HepG2 (cell line): ENCODE data around the gene NELL1. TPM values are rescaled to one million over a fixed set of nuclear protein-coding genes. Genes with fewer than 3 reads are reported as not detected.

Experiments
- ATAC-seq: fragments of 200-7000 bp; cut with Tn5 transposase; 3 replicates; pipeline ENCODE4 v1.9.1; 2020; ENCODE audit warnings: mild to moderate bottlenecking, moderate library complexity
- BruUV-seq: library from RNA; stranded (reverse); fragments of 400-500 nt; replicated peaks from 2 replicates; lab custom pipeline; 2021; lab: Mats Ljungman, UMichigan
- CTCF ChIA-PET: fragments of 300-600 bp; formaldehyde crosslinking; extraction: SDS; loops from one replicate; lab custom pipeline; 2021; ENCODE audit warnings: low total read pairs, inconsistent platforms, low intra/inter-chr PET ratio; lab: Yijun Ruan, JAX
- POLR2A ChIA-PET: fragments of 350-600 bp; sonication (Branson Sonifier 250); formaldehyde crosslinking; loops from one replicate; lab custom pipeline; 2020; ENCODE audit warnings: antibody characterized with exemption, inconsistent platforms; lab: Yijun Ruan, JAX
- DNase-seq: peaks from one replicate; pipeline ENCODE4 v3.0.0-alpha.2; 2015; ENCODE audit warnings: low spot score
- FAIRE-seq: peaks from 3 replicates; lab custom pipeline; 2011; peaks lifted over from hg19 to GRCh38; lab: Jason Lieb, UNC
- H2AFZ ChIP-seq: one replicate; pipeline ENCODE4 v1.6.1; 2011; ENCODE audit warnings: low read length, inconsistent platforms
- H3K27ac ChIP-seq: fragments of 300-600 bp; 3 replicates; pipeline ENCODE4 v1.8.0; 2011; ENCODE audit warnings: mixed run types, mild to moderate bottlenecking, mixed read lengths, low read length, inconsistent platforms; ENCODE audit not compliant: insufficient read depth; ENCODE audit errors: extremely low read length
- H3K27me3 ChIP-seq, 2 experiments: fragments of 200-600 bp in 1 of 2; 2 replicates in 1 of 2; 3 replicates in 1 of 2; pipeline versions ENCODE4 v1.6.0 to v1.8.0; 2011; ENCODE audit warnings: low read length in 2 of 2, mild to moderate bottlenecking in 2 of 2, moderate library complexity in 2 of 2, inconsistent platforms in 1 of 2; ENCODE audit not compliant: insufficient read depth in 2 of 2, control insufficient read depth in 1 of 2
- H3K36me3 ChIP-seq, 2 experiments: fragments of 200-600 bp in 1 of 2; replicated peaks in 1 of 2; 2 replicates in 1 of 2; 3 replicates in 1 of 2; pipeline versions ENCODE4 v1.5.1 to v1.8.0; 2011; ENCODE audit warnings: low read length in 2 of 2, inconsistent platforms in 1 of 2; ENCODE audit not compliant: insufficient read depth in 2 of 2, control insufficient read depth in 1 of 2
- H3K4me1 ChIP-seq: 2 replicates; pipeline ENCODE4 v1.5.1; 2012; ENCODE audit warnings: low read length, inconsistent platforms; ENCODE audit not compliant: insufficient read depth
- H3K4me2 ChIP-seq: 2 replicates; pipeline ENCODE4 v1.6.0; 2011; ENCODE audit warnings: low read depth, low read length, inconsistent platforms
- H3K4me3 ChIP-seq, 3 experiments: fragments of 200-600 bp in 1 of 3; sonication (generic), shearing (Covaris generic) in 1 of 3; replicated peaks in 1 of 3; 2 replicates each; pipeline ENCODE4 v1.5.1; 2011 to 2016; ENCODE audit warnings: low read length in 3 of 3, inconsistent platforms in 2 of 3, low read depth in 2 of 3, mild to moderate bottlenecking in 2 of 3, control low read depth in 1 of 3, mixed read lengths in 1 of 3; ENCODE audit not compliant: insufficient read depth in 1 of 3
- H3K79me2 ChIP-seq: one replicate; pipeline ENCODE4 v1.6.1; 2011; ENCODE audit warnings: low read length, inconsistent platforms; ENCODE audit not compliant: insufficient read depth
- H3K9ac ChIP-seq: 2 replicates; pipeline ENCODE4 v1.6.0; 2011; ENCODE audit warnings: mild to moderate bottlenecking, low read depth, low read length, inconsistent platforms; ENCODE audit not compliant: insufficient read depth
- H3K9me3 ChIP-seq: 2 replicates; pipeline ENCODE4 v1.5.1; 2012; ENCODE audit warnings: mild to moderate bottlenecking, low read length
- H4K20me1 ChIP-seq: 2 replicates; pipeline ENCODE4 v1.6.0; 2011; ENCODE audit warnings: inconsistent platforms, mild to moderate bottlenecking, low read length, moderate library complexity; ENCODE audit not compliant: insufficient read depth
- EZH2 ChIP-seq: conservative IDR thresholded peaks from 2 replicates; pipeline ENCODE4 v1.6.1; 2012; ENCODE audit warnings: mild to moderate bottlenecking, low read depth, low read length, moderate library complexity
- GTF3A ChIP-seq: sonication (generic); formaldehyde crosslinking; conservative IDR thresholded peaks from 2 replicates; pipeline ENCODE4 v1.4.0; 2020; ENCODE audit warnings: mild to moderate bottlenecking, missing genetic modification reagents
- HHEX ChIP-seq: IDR thresholded peaks from 2 replicates; pipeline ENCODE4 v1.6.1; 2016; ENCODE audit warnings: control low read depth
- HNF4G ChIP-seq, 2 experiments: sonication (generic) in 1 of 2; formaldehyde crosslinking in 1 of 2; IDR thresholded peaks; 2 replicates each; pipeline versions ENCODE4 v1.4.0 to v1.6.1; 2011 to 2020; ENCODE audit warnings: borderline replicate concordance in 2 of 2, low read depth in 2 of 2, mild to moderate bottlenecking in 2 of 2, low read length in 1 of 2, missing genetic modification reagents in 1 of 2, moderate library complexity in 1 of 2
- MBNL3 ChIP-seq: fragments of 250-450 bp; sonication (Bioruptor Pico); conservative IDR thresholded peaks from 2 replicates; pipeline ENCODE4 v1.8.0; 2022; ENCODE audit warnings: mild to moderate bottlenecking, inconsistent platforms
- MEIS2 ChIP-seq: sonication (generic); formaldehyde crosslinking; IDR thresholded peaks from 2 replicates; pipeline ENCODE4 v1.9.0; 2021; ENCODE audit warnings: mild to moderate bottlenecking, missing genetic modification reagents
- PAF1 ChIP-seq: IDR thresholded peaks from 2 replicates; pipeline ENCODE4 v1.6.1; 2016; ENCODE audit warnings: missing genetic modification reagents, missing compliant biosample characterization
- SP4 ChIP-seq: sonication (generic); formaldehyde crosslinking; IDR thresholded peaks from 2 replicates; pipeline ENCODE4 v1.8.1; 2023; ENCODE audit warnings: mild to moderate bottlenecking, missing genetic modification reagents
- ZFP82 ChIP-seq: sonication (generic); formaldehyde crosslinking; IDR thresholded peaks from 2 replicates; pipeline ENCODE4 v1.5.1; 2020; ENCODE audit warnings: mild to moderate bottlenecking, missing genetic modification reagents, borderline replicate concordance
- ZFP90 ChIP-seq: sonication (generic); formaldehyde crosslinking; IDR thresholded peaks from 2 replicates; pipeline ENCODE4 v1.8.0; 2022; ENCODE audit warnings: missing genetic modification reagents, mild to moderate bottlenecking, inconsistent platforms, borderline replicate concordance
- ZNF12 ChIP-seq: sonication (generic); formaldehyde crosslinking; IDR thresholded peaks from 2 replicates; pipeline ENCODE4 v1.5.0; 2020; ENCODE audit warnings: missing genetic modification reagents
- ZNF17 ChIP-seq: sonication (generic); formaldehyde crosslinking; IDR thresholded peaks from 2 replicates; pipeline ENCODE4 v1.5.0; 2020; ENCODE audit warnings: mild to moderate bottlenecking, missing genetic modification reagents
- ZNF282 ChIP-seq: fragments of 450-650 bp; IDR thresholded peaks from 2 replicates; pipeline ENCODE4 v1.6.1; 2018; ENCODE audit not compliant: partially characterized antibody
- ZNF441 ChIP-seq: sonication (generic); formaldehyde crosslinking; IDR thresholded peaks from 2 replicates; pipeline ENCODE4 v1.7.0; 2021; ENCODE audit warnings: missing genetic modification reagents, borderline replicate concordance
- ZSCAN20 ChIP-seq: sonication (generic); formaldehyde crosslinking; IDR thresholded peaks from 2 replicates; pipeline ENCODE4 v1.4.0; 2020; ENCODE audit warnings: missing genetic modification reagents, mild to moderate bottlenecking, borderline replicate concordance
- WGBS: methylation state at CpG from one replicate; pipeline ENCODE4 v1.1.6; 2017; ENCODE audit warnings: low lambda C conversion rate; 5-methylcytosine and 5-hydroxymethylcytosine counted together
- in situ Hi-C: cut with HindIII; loops from 2 replicates; pipeline ENCODE4 v1.10.0; 2017; ENCODE audit warnings: low pct_unique_long_range_greater_than_20kb; ENCODE audit not compliant: extremely low pct_ligation_motif_present
- intact Hi-C: fragments of 100-400 bp; cut with micrococcal nuclease; formaldehyde crosslinking; loops from one replicate; pipeline ENCODE4 v1.10.0; 2022; ENCODE audit not compliant: unreplicated experiment
- polyA plus RNA-seq, 8 experiments: library from polyadenylated mRNA; depleted of rRNA in 3 of 8; stranded (reverse) in 7 of 8; unstranded in 1 of 8; fragments of >200 nt; fragmentation: Illumina TruSeq in 4 of 8; extraction: Trizol in 4 of 8; gene quantifications; 2 replicates each; pipeline versions ENCODE4 v1.2.1 to v1.2.3, GENCODE V29; 2011 to 2016; ENCODE audit warnings: low read depth in 4 of 8, missing spikeins in 1 of 8, mixed read lengths in 1 of 8; ENCODE audit not compliant: insufficient read depth in 1 of 8
- total RNA-seq, 5 experiments: library from RNA; depleted of rRNA; stranded (reverse); fragments of >200 nt; fragmentation: Illumina TruSeq; extraction: Trizol; gene quantifications; 2 replicates each; pipeline ENCODE4 v1.2.3, GENCODE V29; 2016; ENCODE audit warnings: low read depth in 1 of 5
- TF ChIP-seq, protein P1 (sequence below): sonication (generic); formaldehyde crosslinking; IDR thresholded peaks from 2 replicates; pipeline ENCODE4 v1.4.0; 2020; ENCODE audit warnings: missing genetic modification reagents

The NELL1 gene
- total and polyA plus RNA-seq, 2 of the 13 experiments (the other 11 are each of a cell fraction or from before 2014, with no cell fraction given), result not detected

DNA sequence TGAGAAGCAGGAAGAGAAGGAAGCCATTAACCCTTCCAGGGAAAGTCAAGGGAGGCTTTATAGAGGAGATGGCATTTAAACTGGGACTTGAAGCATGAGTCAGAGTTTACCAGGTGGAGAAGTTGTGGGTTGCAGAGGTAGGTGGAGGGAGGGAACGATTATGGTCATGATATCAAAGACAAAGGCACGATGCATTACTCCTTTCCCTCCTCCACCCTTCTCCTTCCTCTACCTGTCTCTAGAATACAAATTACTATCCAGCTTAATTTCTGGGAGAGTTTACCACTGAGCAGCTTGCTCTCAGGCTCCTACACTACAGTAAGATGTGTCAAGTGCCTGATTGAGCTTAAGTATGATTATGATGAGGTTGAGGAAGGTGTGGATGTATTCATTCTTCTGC, 151.7 kb downstream of the NELL1 start:
- BruUV-seq, result no TSS peak
- no peaks in the 10 kb centered on the region for H3K27me3 ChIP-seq
- no peak overlapping the region for H3K4me3 ChIP-seq
- H3K36me3 ChIP-seq, result no peaks in the 10 kb centered on the region
- 4% methylated on average over 2 of the region's 2 CpGs for WGBS
- no peak for FAIRE-seq
- ATAC-seq, result no peak
- no peak overlapping the region for H2AFZ ChIP-seq
- H3K9me3 ChIP-seq, result no peaks in the 10 kb centered on the region
- H3K9ac ChIP-seq, result no peak overlapping the region
- no peaks in the 10 kb centered on the region for H3K4me1 ChIP-seq
- H4K20me1 ChIP-seq, result no peaks in the 10 kb centered on the region
- intact Hi-C loops (no loop called here), in situ Hi-C loops (no loop called here)
- ChIA-PET POLR2A (no interaction called here), CTCF (no interaction called here)
- no peak for DNase-seq
- H3K4me2 ChIP-seq, result no peak overlapping the region
- no peaks in the 10 kb centered on the region for H3K79me2 ChIP-seq
- H3K27ac ChIP-seq, result no peak overlapping the region
- TF ChIP-seq ZFP90 (CRISPR knock-in tag) (no peak), HHEX (CRISPR knock-in tag) (no peak), MBNL3 (CRISPR knock-in tag) (no peak), HNF4G (IDR thresholded peaks at IDR 0.05; ENCODE audit: borderline replicate concordance, low read depth, low read length) (no peak), HNF4G (CRISPR knock-in tag; IDR thresholded peaks at IDR 0.05; ENCODE audit: borderline replicate concordance, low read depth) (no peak), SP4 (no peak), MEIS2 (CRISPR knock-in tag) (no peak), ZNF12 (CRISPR knock-in tag) (no peak), ZFP82 (CRISPR knock-in tag) (no peak), ZNF282 (no peak), ZSCAN20 (CRISPR knock-in tag) (no peak), GTF3A (CRISPR knock-in tag) (no peak), PAF1 (CRISPR knock-in tag) (no peak), ZNF17 (CRISPR knock-in tag) (no peak), EZH2 (no peak), ZNF441 (CRISPR knock-in tag) (no peak)
- TF ChIP-seq, protein P1, sequence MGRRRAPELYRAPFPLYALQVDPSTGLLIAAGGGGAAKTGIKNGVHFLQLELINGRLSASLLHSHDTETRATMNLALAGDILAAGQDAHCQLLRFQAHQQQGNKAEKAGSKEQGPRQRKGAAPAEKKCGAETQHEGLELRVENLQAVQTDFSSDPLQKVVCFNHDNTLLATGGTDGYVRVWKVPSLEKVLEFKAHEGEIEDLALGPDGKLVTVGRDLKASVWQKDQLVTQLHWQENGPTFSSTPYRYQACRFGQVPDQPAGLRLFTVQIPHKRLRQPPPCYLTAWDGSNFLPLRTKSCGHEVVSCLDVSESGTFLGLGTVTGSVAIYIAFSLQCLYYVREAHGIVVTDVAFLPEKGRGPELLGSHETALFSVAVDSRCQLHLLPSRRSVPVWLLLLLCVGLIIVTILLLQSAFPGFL, result no peak
